ENCODE data around the gene MARK3.

MARK3 gene

GRCh38 chr14:103550451-103551337 is 165.5 kb downstream of the MARK3 start:
- Mint-ChIP-seq H3K4me3 (no peak overlapping the region), H3K4me1 (peaks cover 30% of the 10 kb centered on the region), H3K36me3 (peaks cover 9% of the 10 kb centered on the region), H3K9me3 (no peaks in the 10 kb centered on the region), H3K27ac (no peak overlapping the region), H3K27me3 (no peaks in the 10 kb centered on the region)
- ATAC-seq, result no peak

GRCh38 chr14:103551338-103551762 is 166.1 kb downstream of the MARK3 start:
- H3K36me3 Mint-ChIP-seq, result peaks cover 9% of the 10 kb centered on the region
- no peak overlapping the region for H3K27ac Mint-ChIP-seq
- no peaks in the 10 kb centered on the region for H3K9me3 Mint-ChIP-seq
- H3K4me1 Mint-ChIP-seq, result peaks cover 31% of the 10 kb centered on the region
- H3K27me3 Mint-ChIP-seq, result no peaks in the 10 kb centered on the region
- ATAC-seq, result no peak
- H3K4me3 Mint-ChIP-seq, result no peak overlapping the region

GRCh38 chr14:103552011-103552845 is 167.0 kb downstream of the MARK3 start:
- Mint-ChIP-seq H3K9me3 (no peaks in the 10 kb centered on the region), H3K27ac (no peak overlapping the region), H3K4me1 (peaks cover 25% of the 10 kb centered on the region), H3K27me3 (no peaks in the 10 kb centered on the region), H3K36me3 (peaks cover 9% of the 10 kb centered on the region), H3K4me3 (no peak overlapping the region)
- no peak for ATAC-seq

- Mint-ChIP-seq H3K27me3 (no peaks in the 10 kb centered on the region), H3K27ac (no peak overlapping the region), H3K36me3 (peaks cover 9% of the 10 kb centered on the region), H3K4me1 (peaks cover 25% of the 10 kb centered on the region), H3K4me3 (no peak overlapping the region), H3K9me3 (no peaks in the 10 kb centered on the region)
- no peak for ATAC-seq
These were observed 167.6 kb downstream of the MARK3 start for GRCh38 chr14:103552846-103553210.
